ENCODE measurements around the gene PCDHA8. TPM values are rescaled to one million over a fixed set of nuclear protein-coding genes. Genes with fewer than 3 reads are reported as not detected.
A peak's percentile ranks its signal among the peaks of the same experiment; 100 is the strongest.

The PCDHA8 gene
- total RNA-seq, 1 experiment from 2014 or later: not detected

GRCh38 chr5:140877262-140877581 lies 36.2 kb downstream of the PCDHA8 start:
- no peaks in the 10 kb centered on the region for H4K20me1 ChIP-seq (ENCODE audit: insufficient read depth)
- H3K27ac ChIP-seq: no peak overlapping the region
- no peak for DNase-seq
- no peak overlapping the region for H3K4me3 ChIP-seq
- no peaks in the 10 kb centered on the region for H3K36me3 ChIP-seq (ENCODE audit: low read depth)
- H3K4me2 ChIP-seq: no peak overlapping the region
- no peaks in the 10 kb centered on the region for H3K9me2 ChIP-seq (ENCODE audit: insufficient read depth)
- no peaks in the 10 kb centered on the region for H3K4me1 ChIP-seq (replicated peaks; ENCODE audit: insufficient read depth)
- intact Hi-C loops (cut with micrococcal nuclease; ENCODE audit: unreplicated experiment): no loop called here
- H3K79me2 ChIP-seq (ENCODE audit: low read depth): no peaks in the 10 kb centered on the region
- no peaks in the 10 kb centered on the region for H3F3A ChIP-seq (ENCODE audit: insufficient read depth, low read depth)
- POLR2A ChIA-PET (ENCODE audit: unreplicated experiment): no interaction called here
- no peaks in the 10 kb centered on the region for H3K27me3 ChIP-seq (ENCODE audit: insufficient read depth, low read depth)
- BruUV-seq (replicated peaks): no TSS peak
- no peak overlapping the region for H2AFZ ChIP-seq
- TF ChIP-seq EZH2 (IDR thresholded peaks at IDR 0.05; ENCODE audit: low read depth) (no peak), CTCF (conservative IDR thresholded peaks at IDR 0.05) (no peak)
- CTCF ChIA-PET: no interaction called here
- no peaks in the 10 kb centered on the region for H3K9me3 ChIP-seq (ENCODE audit: insufficient read depth, low read depth)

GRCh38 chr5:140881889-140882590 lies 41.1 kb downstream of the PCDHA8 start, which contains the start of gene PCDHA13:
Gene PCDHA13 (plus strand): TSS chr5:140882124. CDS start chr5:140882269, 145 bp downstream.
- Histone ChIP-seq H3K79me2 (ENCODE audit: low read depth) (no peaks in the 10 kb centered on the region), H3K27ac (no peak within 1 kb of the TSS), H3K36me3 (ENCODE audit: low read depth) (no peaks in the 10 kb centered on the region), H3K4me3 (no peak within 1 kb of the TSS), H3K9me3 (ENCODE audit: insufficient read depth, low read depth) (peaks cover 6% of the 10 kb centered on the region), H4K20me1 (ENCODE audit: insufficient read depth) (no peaks in the 10 kb centered on the region), H3K4me1 (replicated peaks; ENCODE audit: insufficient read depth) (no peaks in the 10 kb centered on the region), H2AFZ (no peak within 1 kb of the TSS), H3F3A (ENCODE audit: insufficient read depth, low read depth) (no peaks in the 10 kb centered on the region), H3K9me2 (ENCODE audit: insufficient read depth) (no peaks in the 10 kb centered on the region; the same call in 1 of the 2 replicates), H3K27me3 (ENCODE audit: insufficient read depth, low read depth) (no peaks in the 10 kb centered on the region), H3K4me2 (no peak within 1 kb of the TSS)
- TF ChIP-seq CTCF (conservative IDR thresholded peaks at IDR 0.05) (no peak), EZH2 (IDR thresholded peaks at IDR 0.05; ENCODE audit: low read depth) (no peak)
- POLR2A ChIA-PET (ENCODE audit: unreplicated experiment): no interaction called here
- CTCF ChIA-PET: interaction anchor here (0.9 kb wide), 1 partner anchor 158 kb away, joined by 5 read pairs; no protein-coding TSS in a partner anchor
- intact Hi-C loops (cut with micrococcal nuclease; ENCODE audit: unreplicated experiment): loop anchor here (1.0 to 5.0 kb wide), 2 partner anchors 40 to 158 kb away; no protein-coding TSS in a partner anchor
- BruUV-seq (replicated peaks): no TSS peak
- DNase-seq: no peak

GRCh38 chr5:140882591-140882899 lies 41.6 kb downstream of the PCDHA8 start:
- Histone ChIP-seq H3K4me1 (replicated peaks; ENCODE audit: insufficient read depth) (no peaks in the 10 kb centered on the region), H3K4me2 (no peak overlapping the region), H3K9me3 (ENCODE audit: insufficient read depth, low read depth) (peaks cover 6% of the 10 kb centered on the region), H2AFZ (no peak overlapping the region), H3K27me3 (ENCODE audit: insufficient read depth, low read depth) (0 out of 2 replicates have a peak, but pooled peaks cover under 1% of the 10 kb centered on the region), H3F3A (ENCODE audit: insufficient read depth, low read depth) (no peaks in the 10 kb centered on the region), H3K4me3 (no peak overlapping the region), H4K20me1 (ENCODE audit: insufficient read depth) (no peaks in the 10 kb centered on the region), H3K79me2 (ENCODE audit: low read depth) (no peaks in the 10 kb centered on the region), H3K9me2 (ENCODE audit: insufficient read depth) (no peaks in the 10 kb centered on the region; the same call in 1 of the 2 replicates), H3K36me3 (ENCODE audit: low read depth) (no peaks in the 10 kb centered on the region), H3K27ac (no peak overlapping the region)
- ChIA-PET POLR2A (ENCODE audit: unreplicated experiment) (no interaction called here), CTCF (interaction anchor here (0.9 kb wide), 1 partner anchor 157 kb away, joined by 5 read pairs; no protein-coding TSS in a partner anchor)
- DNase-seq: no peak
- TF ChIP-seq CTCF (conservative IDR thresholded peaks at IDR 0.05) (0 out of 2 replicates have a peak, but pooled peaks have one; percentile 26), EZH2 (IDR thresholded peaks at IDR 0.05; ENCODE audit: low read depth) (no peak)
- intact Hi-C loops (cut with micrococcal nuclease; ENCODE audit: unreplicated experiment): loop anchor here (1.0 to 5.0 kb wide), 2 partner anchors 40 to 158 kb away; no protein-coding TSS in a partner anchor
- no TSS peak for BruUV-seq (replicated peaks)
